ENCODE measurements around the gene RPA1. TPM values are rescaled to one million over a fixed set of nuclear protein-coding genes. Genes with fewer than 3 reads are reported as not detected.

Gene RPA1
- total and polyA plus RNA-seq, 12 donors = 12.9 to 109 (median 23.3) TPM

DNA sequence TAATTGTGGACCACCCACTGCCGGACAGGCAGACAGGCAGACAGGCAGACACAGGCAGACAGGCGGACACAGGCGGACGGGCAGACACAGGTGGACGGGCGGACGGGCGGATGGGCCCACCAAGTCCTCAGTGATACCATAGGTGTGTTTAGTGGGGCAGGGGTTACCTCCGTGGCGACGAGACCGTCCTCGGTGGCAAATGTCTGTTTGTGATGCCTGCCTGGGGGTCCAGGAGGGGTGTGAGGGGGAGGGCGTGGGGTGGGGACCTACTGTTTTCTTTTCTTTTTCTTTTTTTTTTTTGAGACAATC, 118.7 kb downstream of the RPA1 start:
- H3K4me1 ChIP-seq (replicated peaks in 1 of 2) = no peaks in the 10 kb centered on the region
- DNase-seq = no peak
- no peaks in the 10 kb centered on the region for H3K36me3 ChIP-seq (replicated peaks in 1 of 2)
- TF ChIP-seq POLR2A (IDR thresholded peaks at IDR 0.05) (no peak), CTCF (IDR thresholded peaks at IDR 0.05) (no peak)
- 87 to 100% (median 92%) methylated on average over 2 to 14 of the region's 14 CpGs for WGBS, 4 donors
- H3K9me3 ChIP-seq (replicated peaks in 1 of 3) = no peaks in the 10 kb centered on the region
- no peaks in the 10 kb centered on the region for H3K27me3 ChIP-seq
- intact Hi-C loops (cut with DNase I) = no loop called here
- no peak overlapping the region for H3K27ac ChIP-seq
- no peak overlapping the region for H3K4me3 ChIP-seq

Other genes with a start within 250 kb of the RPA1 start
- gene SLC43A2, start 201.2 kb upstream of the RPA1 start, total RNA-seq = 10 to 100 TPM in 8 of 9 donors, 1 to 10 TPM in 1; 4.8 to 32.5 (median 18.4) TPM
- gene SLC43A2, start 201.2 kb upstream of the RPA1 start, polyA plus RNA-seq = 10 to 100 TPM in 1 of 3 donors, 1 to 10 TPM in 2; 6.8 to 17.2 (median 7.5) TPM
- gene SCARF1, start 184.3 kb upstream of the RPA1 start, total RNA-seq = 10 to 100 TPM in 7 of 9 donors, 1 to 10 TPM in 2; 4.0 to 24.8 (median 18.1) TPM
- gene SCARF1, start 184.3 kb upstream of the RPA1 start, polyA plus RNA-seq = 10 to 100 TPM in 2 of 3 donors, under 1 TPM in 1; 0.81 to 19.1 (median 10.5) TPM
- 10 to 100 TPM; 13.8 to 78.3 (median 29.9) TPM for gene RILP, start 180.1 kb upstream of the RPA1 start, total RNA-seq
- 10 to 100 TPM; 37.9 to 46.5 (median 40.4) TPM for gene RILP, start 180.1 kb upstream of the RPA1 start, polyA plus RNA-seq
- 100 to 1,000 TPM; 136 to 748 (median 227) TPM for gene PRPF8, start 145.1 kb upstream of the RPA1 start, total RNA-seq
- gene PRPF8, start 145.1 kb upstream of the RPA1 start, polyA plus RNA-seq = 100 to 1,000 TPM; 107 to 439 (median 155) TPM
- gene TLCD2, start 119.6 kb upstream of the RPA1 start, total RNA-seq = 10 to 100 TPM in 5 of 9 donors, 1 to 10 TPM in 4; 6.8 to 48.7 (median 11.4) TPM
- 10 to 100 TPM in 1 of 3 donors, 1 to 10 TPM in 2; 4.3 to 58.8 (median 7.2) TPM for gene TLCD2, start 119.6 kb upstream of the RPA1 start, polyA plus RNA-seq
- 10 to 100 TPM; 17.6 to 88.8 (median 44.2) TPM for gene WDR81, start 105.3 kb upstream of the RPA1 start, total RNA-seq
- gene WDR81, start 105.3 kb upstream of the RPA1 start, polyA plus RNA-seq = 10 to 100 TPM in 2 of 3 donors, 1 to 10 TPM in 1; 4.9 to 52.3 (median 20.2) TPM
- gene SERPINF2, start 87.1 kb upstream of the RPA1 start, total RNA-seq = 1 to 10 TPM; 1.3 to 3.7 (median 2.2) TPM
- gene SERPINF2, start 87.1 kb upstream of the RPA1 start, polyA plus RNA-seq = 1 to 10 TPM in 2 of 3 donors, under 1 TPM in 1; 0.59 to 6.4 (median 5.2) TPM
- gene SERPINF1, start 67.9 kb upstream of the RPA1 start, total RNA-seq = 100 to 1,000 TPM in 5 of 9 donors, 10 to 100 TPM in 4; 24.5 to 290 (median 106) TPM
- 100 to 1,000 TPM in 2 of 3 donors, 10 to 100 TPM in 1; 70.4 to 310 (median 121) TPM for gene SERPINF1, start 67.9 kb upstream of the RPA1 start, polyA plus RNA-seq
- 10 to 100 TPM; 10.2 to 20.2 (median 16.2) TPM for gene SMYD4, start 103 bp upstream of the RPA1 start, total RNA-seq
- 10 to 100 TPM in 1 of 3 donors, 1 to 10 TPM in 2; 5.1 to 17.9 (median 8.4) TPM for gene SMYD4, start 103 bp upstream of the RPA1 start, polyA plus RNA-seq
- gene RTN4RL1, start 195.3 kb downstream of the RPA1 start, total RNA-seq = 1 to 10 TPM; 1.3 to 9.4 (median 7.5) TPM
- gene RTN4RL1, start 195.3 kb downstream of the RPA1 start, polyA plus RNA-seq = 1 to 10 TPM; 1.8 to 2.4 (median 1.9) TPM
- 10 to 100 TPM; 29.3 to 65.3 (median 53.3) TPM for gene DPH1, start 200.1 kb downstream of the RPA1 start, total RNA-seq
- gene DPH1, start 200.1 kb downstream of the RPA1 start, polyA plus RNA-seq = 100 to 1,000 TPM in 1 of 3 donors, 10 to 100 TPM in 2; 34.3 to 100 (median 69.7) TPM
- gene OVCA2, start 212.0 kb downstream of the RPA1 start, total RNA-seq = 10 to 100 TPM; 37.2 to 75.9 (median 60.2) TPM
- gene OVCA2, start 212.0 kb downstream of the RPA1 start, polyA plus RNA-seq = 100 to 1,000 TPM in 2 of 3 donors, 10 to 100 TPM in 1; 57.5 to 155 (median 102) TPM
- 10 to 100 TPM in 7 of 9 donors, 1 to 10 TPM in 2; 4.3 to 61.8 (median 30.6) TPM for gene HIC1, start 225.1 kb downstream of the RPA1 start, total RNA-seq
- gene HIC1, start 225.1 kb downstream of the RPA1 start, polyA plus RNA-seq = 10 to 100 TPM in 1 of 3 donors, 1 to 10 TPM in 1, under 1 TPM in 1; 0.92 to 16.7 (median 7.7) TPM